ENCODE measurements around the gene COL6A2. TPM values are rescaled to one million over a fixed set of nuclear protein-coding genes. Genes with fewer than 3 reads are reported as not detected.

The COL6A2 gene
- total RNA-seq, 1 experiment from 2014 or later, result 129 TPM

- H3K4me1 ChIP-seq (ENCODE audit: insufficient read depth, low read length), result no peaks in the 10 kb centered on the region
- no peaks in the 10 kb centered on the region for H3K79me1 ChIP-seq (ENCODE audit: insufficient read depth, low read depth, low read length, poor library complexity, severe bottlenecking)
- Mint-ChIP-seq H3K4me1 (peaks cover 4 to 10% of the 10 kb centered on the region in 2 experiments), H3K27me3 (ENCODE audit: low read depth) (peaks cover 20% of the 10 kb centered on the region), H3K4me3 (no peak overlapping the region), H3K36me3 (ENCODE audit: insufficient read depth in 1 of 3, low read depth in 3 of 3) (peaks cover 7 to 32% (median 20%) of the 10 kb centered on the region in 3 experiments; a peak in 6 of 7 replicates), H3K27ac (no peak overlapping the region), H3K9me3 (peaks cover 45% of the 10 kb centered on the region in 2 experiments)
- H2AK5ac ChIP-seq (ENCODE audit: insufficient read length, low read length), result no peak overlapping the region
- no peak overlapping the region for H3T11ph ChIP-seq (ENCODE audit: low read length)
- TF ChIP-seq CTCF (conservative IDR thresholded peaks at IDR 0.05), result no peak
- H3K79me2 ChIP-seq (ENCODE audit: insufficient read depth, low read length), result no peaks in the 10 kb centered on the region
- no peak overlapping the region for H2AFZ ChIP-seq (ENCODE audit: low read length)
- H3K9ac ChIP-seq (ENCODE audit: extremely low read depth, insufficient read length, low read length), result no peak overlapping the region
- H3K23me2 ChIP-seq (ENCODE audit: insufficient read length, low read depth, low read length, poor library complexity, severe bottlenecking), result no peaks in the 10 kb centered on the region
- WGBS (ENCODE audit: extremely low coverage, insufficient read length, low lambda C conversion rate), result no CpG with 5 or more reads among the region's 6 CpGs
- H3K4ac ChIP-seq (ENCODE audit: low read depth, low read length), result no peak overlapping the region
- H4K8ac ChIP-seq (replicated peaks; ENCODE audit: insufficient read length, low read depth, low read length), result no peak overlapping the region
- H3K9me3 ChIP-seq (ENCODE audit: control insufficient read depth, low read depth, low read length), result peaks cover 20% of the 10 kb centered on the region
- H4K20me1 ChIP-seq (ENCODE audit: control insufficient read depth, insufficient read depth, insufficient read length), result peaks cover 2% of the 10 kb centered on the region
- H3K4me2 ChIP-seq (ENCODE audit: insufficient read depth, insufficient read length, low read length), result no peak overlapping the region
- no peak overlapping the region for H3K18ac ChIP-seq (ENCODE audit: insufficient read length, low read depth, low read length)
- no peak overlapping the region for H4K91ac ChIP-seq (ENCODE audit: insufficient read length, low read depth, low read length)
- H3K14ac ChIP-seq (ENCODE audit: insufficient read depth, low read length), result no peak overlapping the region
- H3K27me3 ChIP-seq (ENCODE audit: insufficient read depth, low read length), result no peaks in the 10 kb centered on the region
- no peak overlapping the region for H2BK15ac ChIP-seq (ENCODE audit: low read depth, low read length)
- no peak overlapping the region for H2BK120ac ChIP-seq (ENCODE audit: low read depth, low read length, poor library complexity, severe bottlenecking)
- no peak overlapping the region for H2BK12ac ChIP-seq (ENCODE audit: insufficient read length, low read depth, low read length)
- no peak overlapping the region for H3K23ac ChIP-seq (ENCODE audit: insufficient read length, low read depth, low read length)
- H2BK20ac ChIP-seq (ENCODE audit: low read depth, low read length, poor library complexity, severe bottlenecking), result no peak overlapping the region
- H3K27ac ChIP-seq (ENCODE audit: insufficient read length, low read depth, low read length), result no peak overlapping the region
- H2BK5ac ChIP-seq (ENCODE audit: insufficient read length, low read length), result no peak overlapping the region
- DNase-seq, result no peak
- H3K56ac ChIP-seq (ENCODE audit: insufficient read length, low read depth, low read length), result no peak overlapping the region
- H4K5ac ChIP-seq (ENCODE audit: insufficient read length, low read depth, low read length), result no peak overlapping the region
Measured at GRCh38 chr21:46061063-46061462, 36.8 kb upstream of the COL6A2 start.

All from H9 (cell line).